Gastrocnemius medialis (tissue), 4 donors: ENCODE measurements around the gene TMC8. TPM values are rescaled to one million over a fixed set of nuclear protein-coding genes. Genes with fewer than 3 reads are reported as not detected.

Source experiments
- ATAC-seq, 2 donors: fragments of 150-250 bp; one replicate each; pipeline ENCODE4 v1.9.1; 2016
- DNase-seq, 2 donors: peaks; one replicate each; pipeline ENCODE4 v3.0.0-alpha.2; 2019
- H3K27ac ChIP-seq, 4 donors: fragments of 200-600 bp; sonication (generic); 1 replicate in 1 of 4; 2 replicates in 3 of 4; pipeline ENCODE4 v1.5.1; 2016 to 2018; ENCODE audit warnings: mild to moderate bottlenecking in 2 of 4, moderate library complexity in 1 of 4
- H3K27me3 ChIP-seq, 3 donors: fragments of 200-600 bp; sonication (generic) in 2 of 3; 1 replicate in 1 of 3; 2 replicates in 2 of 3; pipeline versions ENCODE4 v1.5.1 to v1.6.0; 2016 to 2019; ENCODE audit warnings: mild to moderate bottlenecking in 1 of 3, moderate library complexity in 1 of 3
- H3K36me3 ChIP-seq, 2 donors: fragments of 200-600 bp; sonication (generic) in 1 of 2; one replicate each; pipeline ENCODE4 v1.5.1; 2017 to 2018
- H3K4me1 ChIP-seq, 2 donors: fragments of 200-600 bp; sonication (generic) in 1 of 2; one replicate each; pipeline ENCODE4 v1.5.1; 2016 to 2017; ENCODE audit warnings: mild to moderate bottlenecking in 2 of 2
- H3K4me3 ChIP-seq, 4 donors: fragments of 200-600 bp; sonication (generic) in 3 of 4; 1 replicate in 1 of 4; 2 replicates in 3 of 4; pipeline ENCODE4 v1.5.1; 2016 to 2019; ENCODE audit warnings: mild to moderate bottlenecking in 2 of 4
- H3K9me3 ChIP-seq, 3 donors: fragments of 200-600 bp; sonication (generic) in 2 of 3; 1 replicate in 1 of 3; 2 replicates in 2 of 3; pipeline ENCODE4 v1.5.1; 2016 to 2019
- POLR2A ChIP-seq, 2 donors: fragments of 450-650 bp; IDR thresholded peaks; one replicate each; pipeline ENCODE4 v1.6.1; 2017; ENCODE audit warnings: antibody characterized with exemption in 2 of 2, mild to moderate bottlenecking in 2 of 2, moderate library complexity in 2 of 2
- in situ Hi-C, 4 donors: fragments of 200-750 bp; cut with MboI; loops; one replicate each; pipeline versions ENCODE4 v1.15.0 to v1.8.0; 2017; ENCODE audit warnings: low sequenced_read_pairs in 4 of 4
- intact Hi-C: fragments of 100-400 bp; cut with DNase I; formaldehyde crosslinking; loops from one replicate; pipeline ENCODE4 v1.15.1; 2023; ENCODE audit warnings: low total_unique reads
- total RNA-seq, 4 donors: library from RNA; depleted of rRNA; stranded (reverse); fragments of >200 nt; gene quantifications; one replicate each; pipeline versions ENCODE4 v1.1.0 to v1.2.3, GENCODE V29; 2016
- TF ChIP-seq, protein P1 (sequence below), 5 experiments: fragments of 450-650 bp in 3 of 5; fragments of 200-600 bp in 2 of 5; sonication (generic) in 2 of 5; IDR thresholded peaks in 4 of 5; conservative IDR thresholded peaks in 1 of 5; 1 replicate in 4 of 5; 2 replicates in 1 of 5; pipeline ENCODE4 v1.5.1; 2016 to 2019; ENCODE audit warnings: antibody characterized with exemption in 5 of 5, mild to moderate bottlenecking in 3 of 5, moderate library complexity in 3 of 5

The TMC8 gene
- total RNA-seq, 4 donors from 2014 or later, result 0.18 to 1.6 (median 0.65) TPM; not detected in 1

DNA sequence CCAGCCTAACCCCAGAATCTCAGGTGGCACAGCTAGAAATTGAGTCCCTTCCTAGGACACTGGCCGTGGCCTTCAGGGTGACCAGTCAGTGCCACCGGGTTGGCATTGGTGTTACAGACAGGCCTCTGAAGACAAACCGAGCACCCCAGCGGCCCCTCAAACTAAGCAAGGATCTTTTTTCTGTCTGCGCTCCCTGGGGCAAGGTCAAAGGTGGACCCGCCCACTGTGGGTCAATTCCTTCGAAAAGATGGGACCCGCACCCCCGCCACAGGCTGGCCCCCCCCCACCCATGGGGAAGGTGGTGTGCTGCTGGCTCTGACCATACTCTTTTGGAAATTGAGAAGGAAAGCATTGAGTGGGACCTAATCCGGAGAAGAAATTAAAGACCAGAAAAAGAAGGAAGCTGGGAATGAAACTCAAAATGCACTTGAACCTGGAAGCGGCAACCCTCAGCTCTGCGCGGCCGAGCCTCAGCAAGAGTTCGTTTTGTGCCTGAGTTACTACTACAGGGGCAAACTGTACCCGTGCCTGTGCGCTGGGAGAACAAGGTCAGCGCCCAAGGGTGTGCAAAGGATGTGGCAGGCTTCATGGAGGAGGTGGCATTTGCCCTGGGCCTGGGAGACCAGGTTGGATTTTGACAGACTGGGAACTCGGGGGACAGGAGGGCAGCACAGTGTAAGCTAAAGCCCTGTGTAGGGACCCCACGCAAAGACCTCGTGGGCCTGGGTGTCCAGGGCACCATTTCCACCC lies 22.4 kb upstream of the TMC8 start:
- in situ Hi-C loops, result no loop called here

DNA sequence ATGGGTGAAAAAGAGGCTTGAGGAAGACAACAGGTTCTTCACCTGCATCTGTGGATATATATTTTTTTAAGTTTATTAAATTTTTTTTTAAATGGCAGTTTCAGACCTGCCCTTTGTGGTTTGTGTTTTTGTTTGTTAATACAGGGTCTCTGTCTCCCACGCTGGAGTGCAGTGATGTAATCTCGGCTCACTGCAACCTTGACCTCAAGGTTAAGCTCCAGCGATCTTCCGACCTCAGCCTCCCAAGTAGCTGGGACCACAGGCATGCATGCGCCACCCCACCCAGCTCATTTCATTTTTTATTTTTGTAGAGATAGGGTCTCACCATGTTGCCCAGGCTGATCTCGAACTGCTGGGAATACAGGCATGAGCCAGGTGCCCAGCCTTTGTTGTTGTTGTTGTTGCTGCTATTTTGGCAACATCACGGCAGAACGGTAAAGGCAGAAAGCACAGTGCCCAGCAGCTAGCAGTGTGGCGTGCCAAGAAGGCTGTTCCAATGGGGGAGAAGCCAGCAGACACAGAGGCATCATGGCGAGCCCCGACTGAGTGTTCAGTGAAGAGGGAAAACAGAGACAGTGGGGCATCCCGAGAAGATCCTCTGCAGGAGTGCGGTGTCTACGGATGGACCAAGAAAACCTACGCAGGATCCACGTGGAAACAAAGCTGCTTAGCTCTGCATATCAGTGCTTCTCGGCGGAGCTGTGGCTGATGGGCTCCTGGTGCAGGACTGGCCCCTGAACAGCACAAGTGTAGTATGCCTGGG lies 21.7 kb upstream of the TMC8 start:
- Histone ChIP-seq H3K36me3 (peaks cover 0 to 19% of the 10 kb centered on the region in 2 donors), H3K27me3 (no peaks in the 10 kb centered on the region), H3K4me3 (no peak overlapping the region), H3K27ac (peak overlapping the region in 3 of 4 donors; percentile 76 to 85 (median 82)), H3K9me3 (no peaks in the 10 kb centered on the region), H3K4me1 (peaks cover 25 to 31% of the 10 kb centered on the region in 2 donors)
- DNase-seq (no peak), ATAC-seq (no peak)
- in situ Hi-C loops, result no loop called here
- TF ChIP-seq POLR2A (IDR thresholded peaks at IDR 0.05), result no peak
- TF ChIP-seq, protein P1, sequence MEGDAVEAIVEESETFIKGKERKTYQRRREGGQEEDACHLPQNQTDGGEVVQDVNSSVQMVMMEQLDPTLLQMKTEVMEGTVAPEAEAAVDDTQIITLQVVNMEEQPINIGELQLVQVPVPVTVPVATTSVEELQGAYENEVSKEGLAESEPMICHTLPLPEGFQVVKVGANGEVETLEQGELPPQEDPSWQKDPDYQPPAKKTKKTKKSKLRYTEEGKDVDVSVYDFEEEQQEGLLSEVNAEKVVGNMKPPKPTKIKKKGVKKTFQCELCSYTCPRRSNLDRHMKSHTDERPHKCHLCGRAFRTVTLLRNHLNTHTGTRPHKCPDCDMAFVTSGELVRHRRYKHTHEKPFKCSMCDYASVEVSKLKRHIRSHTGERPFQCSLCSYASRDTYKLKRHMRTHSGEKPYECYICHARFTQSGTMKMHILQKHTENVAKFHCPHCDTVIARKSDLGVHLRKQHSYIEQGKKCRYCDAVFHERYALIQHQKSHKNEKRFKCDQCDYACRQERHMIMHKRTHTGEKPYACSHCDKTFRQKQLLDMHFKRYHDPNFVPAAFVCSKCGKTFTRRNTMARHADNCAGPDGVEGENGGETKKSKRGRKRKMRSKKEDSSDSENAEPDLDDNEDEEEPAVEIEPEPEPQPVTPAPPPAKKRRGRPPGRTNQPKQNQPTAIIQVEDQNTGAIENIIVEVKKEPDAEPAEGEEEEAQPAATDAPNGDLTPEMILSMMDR (IDR thresholded peaks at IDR 0.05 in 4 of 5, conservative IDR thresholded peaks at IDR 0.05 in 1 of 5), result no peak
- intact Hi-C loops, result no loop called here

More for the DNA sequence above, 22.4 kb upstream of the TMC8 start:
- Histone ChIP-seq H3K27ac (peak overlapping the region in 3 of 4 donors; percentile 10 to 85 (median 82)), H3K4me1 (peaks cover 25 to 31% of the 10 kb centered on the region in 2 donors), H3K36me3 (peaks cover 0 to 26% of the 10 kb centered on the region in 2 donors), H3K9me3 (no peaks in the 10 kb centered on the region), H3K4me3 (no peak overlapping the region), H3K27me3 (no peaks in the 10 kb centered on the region)
- DNase-seq (no peak), ATAC-seq (no peak)
- no peak for TF ChIP-seq POLR2A (IDR thresholded peaks at IDR 0.05)
- TF ChIP-seq, protein P1 (IDR thresholded peaks at IDR 0.05 in 4 of 5, conservative IDR thresholded peaks at IDR 0.05 in 1 of 5), result no peak
- intact Hi-C loops, result no loop called here

DNA sequence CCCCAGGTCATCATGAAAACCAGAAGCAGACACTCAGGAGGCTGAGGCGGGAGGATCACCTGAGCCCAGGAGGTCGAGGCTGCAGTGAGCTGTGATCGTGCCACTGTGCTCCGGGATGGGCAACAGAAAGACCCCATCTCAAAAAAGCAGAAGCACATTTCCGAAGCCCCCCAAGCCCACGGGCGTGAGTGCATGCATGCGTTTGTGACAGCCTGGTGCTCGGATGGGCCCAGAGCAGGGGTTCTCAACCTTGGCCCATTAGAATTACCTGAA lies 21.1 kb upstream of the TMC8 start:
- no peak for DNase-seq
- intact Hi-C loops (no loop called here), in situ Hi-C loops (no loop called here)
- H3K27me3 ChIP-seq, result no peaks in the 10 kb centered on the region
- no peak for TF ChIP-seq POLR2A (IDR thresholded peaks at IDR 0.05)
- TF ChIP-seq, protein P1 (IDR thresholded peaks at IDR 0.05 in 4 of 5, conservative IDR thresholded peaks at IDR 0.05 in 1 of 5), result no peak
- H3K4me1 ChIP-seq, result peaks cover 25 to 31% of the 10 kb centered on the region in 2 donors
- peaks cover 0 to 14% of the 10 kb centered on the region in 2 donors for H3K36me3 ChIP-seq
- no peak overlapping the region for H3K4me3 ChIP-seq
- H3K9me3 ChIP-seq, result no peaks in the 10 kb centered on the region
- H3K27ac ChIP-seq, result peak overlapping the region; percentile 76 to 85 (median 82)
- ATAC-seq, result no peak

DNA sequence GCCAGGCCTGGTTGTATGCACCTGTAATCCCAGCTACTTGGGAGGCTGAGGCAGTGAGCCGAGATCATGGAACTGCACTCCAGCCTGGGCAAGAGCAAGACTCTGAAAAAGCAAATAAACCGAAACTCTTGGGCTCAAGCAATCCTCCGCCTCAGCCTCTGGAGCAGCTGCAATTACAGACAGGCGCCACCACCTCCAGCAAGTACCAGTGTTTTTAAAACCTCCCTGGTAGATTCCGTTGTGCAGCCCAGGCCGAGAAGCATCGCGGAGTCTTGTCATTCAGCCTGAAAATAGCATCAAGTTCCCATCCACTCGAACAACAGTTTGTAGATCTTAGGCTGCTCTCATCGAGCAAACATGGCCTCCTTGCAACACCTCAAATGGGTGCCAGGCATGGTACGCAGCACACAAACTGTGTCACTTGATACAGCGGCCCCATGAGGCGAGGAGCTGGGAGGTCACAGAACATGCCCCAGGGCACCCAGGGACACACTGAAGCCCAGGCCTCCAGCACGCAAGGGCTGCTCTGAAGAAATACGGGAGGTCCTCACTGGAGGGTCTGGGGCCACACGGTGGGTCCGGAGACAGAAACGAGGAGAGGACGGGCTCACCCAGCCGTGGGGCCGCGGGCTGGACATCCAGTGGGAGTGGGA lies 20.1 kb upstream of the TMC8 start:
- TF ChIP-seq, protein P1 (IDR thresholded peaks at IDR 0.05 in 4 of 5, conservative IDR thresholded peaks at IDR 0.05 in 1 of 5), result no peak
- TF ChIP-seq POLR2A (IDR thresholded peaks at IDR 0.05), result no peak
- in situ Hi-C loops (loop anchor here in 2 of 4 donors (5.0 to 10.0 kb wide), 3 partner anchors 67 to 134 kb away; partner anchors contain the start of genes AFMID (in 1 of the 2) and TK1 (in 1 of the 2)), intact Hi-C loops (no loop called here)
- DNase-seq, result peak; percentile 73 to 94
- H3K36me3 ChIP-seq, result peaks cover 0 to 3% of the 10 kb centered on the region in 2 donors
- H3K27me3 ChIP-seq, result no peaks in the 10 kb centered on the region
- peak overlapping the region; percentile 76 to 85 (median 82) for H3K27ac ChIP-seq
- H3K9me3 ChIP-seq, result no peaks in the 10 kb centered on the region
- ATAC-seq, result peak; percentile 91 to 93
- H3K4me3 ChIP-seq, result no peak overlapping the region
- H3K4me1 ChIP-seq, result peaks cover 25 to 31% of the 10 kb centered on the region in 2 donors
